ENCODE data around the gene MRPL10.

The MRPL10 gene

GRCh38 chr17:47800686-47801085 lies 30.7 kb downstream of the MRPL10 start:
- Histone ChIP-seq H3K4me1 (ENCODE audit: control insufficient read depth, insufficient read depth, low read length) (no peaks in the 10 kb centered on the region), H3K4me3 (ENCODE audit: low read depth, low read length) (no peak overlapping the region), H3K36me3 (ENCODE audit: control insufficient read depth in 2 of 2, insufficient read depth in 1 of 2, low read length in 2 of 2) (no peaks in the 10 kb centered on the region), H3K9me3 (ENCODE audit: control insufficient read depth, insufficient read depth, low read depth, low read length) (no peaks in the 10 kb centered on the region), H3K27ac (ENCODE audit: extremely low read depth, low read depth, low read length) (no peak overlapping the region)
- ChIA-PET CTCF (interaction anchor here (1.0 to 1.6 kb wide), 4 partner anchors 9 to 113 kb away, joined by 4 to 6 read pairs (median 4); partner anchors contain the start of gene OSBPL7), POLR2A (interaction anchor here (1.3 kb wide), 1 partner anchor 31 kb away, joined by 3 read pairs; the partner anchor contains the start of genes LRRC46 and MRPL10)
- TF ChIP-seq, protein P1, sequence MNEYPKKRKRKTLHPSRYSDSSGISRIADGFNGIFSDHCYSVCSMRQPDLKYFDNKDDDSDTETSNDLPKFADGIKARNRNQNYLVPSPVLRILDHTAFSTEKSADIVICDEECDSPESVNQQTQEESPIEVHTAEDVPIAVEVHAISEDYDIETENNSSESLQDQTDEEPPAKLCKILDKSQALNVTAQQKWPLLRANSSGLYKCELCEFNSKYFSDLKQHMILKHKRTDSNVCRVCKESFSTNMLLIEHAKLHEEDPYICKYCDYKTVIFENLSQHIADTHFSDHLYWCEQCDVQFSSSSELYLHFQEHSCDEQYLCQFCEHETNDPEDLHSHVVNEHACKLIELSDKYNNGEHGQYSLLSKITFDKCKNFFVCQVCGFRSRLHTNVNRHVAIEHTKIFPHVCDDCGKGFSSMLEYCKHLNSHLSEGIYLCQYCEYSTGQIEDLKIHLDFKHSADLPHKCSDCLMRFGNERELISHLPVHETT (tag by site-specific recombination; IDR thresholded peaks at IDR 0.05): no peak
- TF ChIP-seq, protein P2, sequence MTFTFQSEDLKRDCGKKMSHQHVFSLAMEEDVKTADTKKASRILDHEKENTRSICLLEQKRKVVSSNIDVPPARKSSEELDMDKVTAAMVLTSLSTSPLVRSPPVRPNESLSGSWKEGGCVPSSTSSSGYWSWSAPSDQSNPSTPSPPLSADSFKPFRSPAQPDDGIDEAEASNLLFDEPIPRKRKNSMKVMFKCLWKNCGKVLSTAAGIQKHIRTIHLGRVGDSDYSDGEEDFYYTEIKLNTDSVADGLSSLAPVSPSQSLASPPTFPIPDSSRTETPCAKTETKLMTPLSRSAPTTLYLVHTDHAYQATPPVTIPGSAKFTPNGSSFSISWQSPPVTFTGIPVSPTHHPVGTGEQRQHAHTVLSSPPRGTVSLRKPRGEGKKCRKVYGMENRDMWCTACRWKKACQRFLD (tag by site-specific recombination; IDR thresholded peaks at IDR 0.05): no peak
- no peak for TF ChIP-seq GLI2 (tag by site-specific recombination; IDR thresholded peaks at IDR 0.05; ENCODE audit: borderline replicate concordance, low read depth)

- H3K4me1 ChIP-seq (ENCODE audit: control insufficient read depth, insufficient read depth, low read length): no peaks in the 10 kb centered on the region
- H3K9me3 ChIP-seq (ENCODE audit: control insufficient read depth, insufficient read depth, low read depth, low read length): no peaks in the 10 kb centered on the region
- no peak overlapping the region for H3K27ac ChIP-seq (ENCODE audit: extremely low read depth, low read depth, low read length)
- ChIA-PET CTCF (interaction anchor here (1.0 kb wide), 1 partner anchor 20 kb away, joined by 3 read pairs; no protein-coding TSS in a partner anchor), POLR2A (no interaction called here)
- TF ChIP-seq REST (tag by site-specific recombination; IDR thresholded peaks at IDR 0.05): peak; percentile 93
- TF ChIP-seq ZNF561 (tag by site-specific recombination; IDR thresholded peaks at IDR 0.05; ENCODE audit: borderline replicate concordance): no peak
- no peak for TF ChIP-seq ZNF658 (tag by site-specific recombination; IDR thresholded peaks at IDR 0.05)
- TF ChIP-seq, protein P3, sequence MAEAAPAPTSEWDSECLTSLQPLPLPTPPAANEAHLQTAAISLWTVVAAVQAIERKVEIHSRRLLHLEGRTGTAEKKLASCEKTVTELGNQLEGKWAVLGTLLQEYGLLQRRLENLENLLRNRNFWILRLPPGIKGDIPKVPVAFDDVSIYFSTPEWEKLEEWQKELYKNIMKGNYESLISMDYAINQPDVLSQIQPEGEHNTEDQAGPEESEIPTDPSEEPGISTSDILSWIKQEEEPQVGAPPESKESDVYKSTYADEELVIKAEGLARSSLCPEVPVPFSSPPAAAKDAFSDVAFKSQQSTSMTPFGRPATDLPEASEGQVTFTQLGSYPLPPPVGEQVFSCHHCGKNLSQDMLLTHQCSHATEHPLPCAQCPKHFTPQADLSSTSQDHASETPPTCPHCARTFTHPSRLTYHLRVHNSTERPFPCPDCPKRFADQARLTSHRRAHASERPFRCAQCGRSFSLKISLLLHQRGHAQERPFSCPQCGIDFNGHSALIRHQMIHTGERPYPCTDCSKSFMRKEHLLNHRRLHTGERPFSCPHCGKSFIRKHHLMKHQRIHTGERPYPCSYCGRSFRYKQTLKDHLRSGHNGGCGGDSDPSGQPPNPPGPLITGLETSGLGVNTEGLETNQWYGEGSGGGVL (tag by site-specific recombination; IDR thresholded peaks at IDR 0.05): no peak
- no peak for TF ChIP-seq ZNF843 (tag by site-specific recombination; IDR thresholded peaks at IDR 0.05)
- no peak for TF ChIP-seq ZNF664 (tag by site-specific recombination; IDR thresholded peaks at IDR 0.05)
- no peaks in the 10 kb centered on the region for H3K36me3 ChIP-seq (ENCODE audit: control insufficient read depth in 2 of 2, insufficient read depth in 1 of 2, low read length in 2 of 2)
- no peak overlapping the region for H3K4me3 ChIP-seq (ENCODE audit: low read depth, low read length)
Observed at GRCh38 chr17:47797797-47798196, 33.5 kb downstream of the MRPL10 start.

- 0 out of 2 replicates have a peak, but pooled peaks cover 2% of the 10 kb centered on the region for H3K4me1 ChIP-seq (ENCODE audit: control insufficient read depth, insufficient read depth, low read length)
- CTCF ChIA-PET: interaction anchor here (0.6 to 1.2 kb wide), 5 partner anchors 9 to 57 kb away, joined by 3 to 7 read pairs (median 3); no protein-coding TSS in a partner anchor
- no peaks in the 10 kb centered on the region for H3K9me3 ChIP-seq (ENCODE audit: control insufficient read depth, insufficient read depth, low read depth, low read length)
- H3K27ac ChIP-seq (ENCODE audit: extremely low read depth, low read depth, low read length): no peak overlapping the region
- no peaks in the 10 kb centered on the region for H3K36me3 ChIP-seq (ENCODE audit: control insufficient read depth in 2 of 2, insufficient read depth in 1 of 2, low read length in 2 of 2)
- TF ChIP-seq HOXA7 (CRISPR knock-in tag; IDR thresholded peaks at IDR 0.05; ENCODE audit: borderline replicate concordance): no peak
- TF ChIP-seq GFI1B (tag by site-specific recombination; IDR thresholded peaks at IDR 0.05): no peak
- POLR2A ChIA-PET: no interaction called here
- H3K4me3 ChIP-seq (ENCODE audit: low read depth, low read length): no peak overlapping the region
Observed at GRCh38 chr17:47792979-47793378, 38.4 kb downstream of the MRPL10 start.

Measured in HEK293 (cell line).